ENCODE data around the gene RALGAPA1.

DNA sequence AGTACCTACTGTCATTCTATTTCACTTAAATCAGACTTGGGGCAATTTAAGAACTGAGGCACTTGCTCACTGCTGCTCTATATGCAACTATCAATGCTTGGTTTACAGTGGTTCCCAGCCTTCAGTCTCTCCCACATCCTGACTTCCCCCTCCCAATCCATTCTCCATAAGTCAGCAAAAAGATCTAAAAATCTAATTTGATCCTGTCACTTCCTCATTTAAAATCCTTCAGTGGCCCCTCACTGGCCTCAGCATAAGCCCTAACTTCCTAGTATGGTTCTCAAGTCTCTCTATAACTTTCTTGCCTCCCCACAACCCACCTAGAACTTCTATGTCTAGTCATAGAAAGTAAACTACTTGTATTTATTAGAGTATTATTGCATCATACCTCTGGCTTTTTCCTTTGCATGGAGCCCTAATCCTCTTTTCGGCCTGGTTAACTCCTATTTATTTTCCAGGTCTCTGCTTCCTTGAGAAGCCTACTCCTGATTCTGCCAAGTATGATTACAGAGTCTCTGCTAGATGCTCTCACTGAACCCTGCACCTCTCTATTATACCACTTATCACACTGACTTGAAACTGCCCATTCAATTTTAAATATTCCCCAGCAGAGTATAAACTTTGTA, 130.6 kb downstream of the RALGAPA1 start:
- TF ChIP-seq, protein P1, sequence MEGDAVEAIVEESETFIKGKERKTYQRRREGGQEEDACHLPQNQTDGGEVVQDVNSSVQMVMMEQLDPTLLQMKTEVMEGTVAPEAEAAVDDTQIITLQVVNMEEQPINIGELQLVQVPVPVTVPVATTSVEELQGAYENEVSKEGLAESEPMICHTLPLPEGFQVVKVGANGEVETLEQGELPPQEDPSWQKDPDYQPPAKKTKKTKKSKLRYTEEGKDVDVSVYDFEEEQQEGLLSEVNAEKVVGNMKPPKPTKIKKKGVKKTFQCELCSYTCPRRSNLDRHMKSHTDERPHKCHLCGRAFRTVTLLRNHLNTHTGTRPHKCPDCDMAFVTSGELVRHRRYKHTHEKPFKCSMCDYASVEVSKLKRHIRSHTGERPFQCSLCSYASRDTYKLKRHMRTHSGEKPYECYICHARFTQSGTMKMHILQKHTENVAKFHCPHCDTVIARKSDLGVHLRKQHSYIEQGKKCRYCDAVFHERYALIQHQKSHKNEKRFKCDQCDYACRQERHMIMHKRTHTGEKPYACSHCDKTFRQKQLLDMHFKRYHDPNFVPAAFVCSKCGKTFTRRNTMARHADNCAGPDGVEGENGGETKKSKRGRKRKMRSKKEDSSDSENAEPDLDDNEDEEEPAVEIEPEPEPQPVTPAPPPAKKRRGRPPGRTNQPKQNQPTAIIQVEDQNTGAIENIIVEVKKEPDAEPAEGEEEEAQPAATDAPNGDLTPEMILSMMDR (IDR thresholded peaks at IDR 0.05): no peak
- TF ChIP-seq POLR2A (IDR thresholded peaks at IDR 0.05): no peak
- TF ChIP-seq EP300 (IDR thresholded peaks at IDR 0.05): no peak
